GM19025 (cell line): ENCODE measurements around the gene RETREG3.
"Not testable (repeated sequence)": the region's sequence is repeated elsewhere in the genome, so short reads cannot be mapped to it uniquely, and the experiment has no call there.

ENCODE experiments used
- ATAC-seq: cut with Tn5 transposase; IDR thresholded peaks from one replicate; pipeline ENCODE4 v1.9.1; 2021; ENCODE audit warnings: mild to moderate bottlenecking, low read depth, moderate library complexity; ENCODE audit not compliant: unreplicated experiment

Gene RETREG3

GRCh38 chr17:42613699-42614295 lies 4.6 kb upstream of the RETREG3 start:
- ATAC-seq, result no peak

- no peak for ATAC-seq
Measured at GRCh38 chr17:42612013-42612412, 2.8 kb upstream of the RETREG3 start.

- not testable (repeated sequence) for ATAC-seq
Measured at GRCh38 chr17:42609814-42610801, 934 bp upstream of the RETREG3 start.

- peak; percentile 33 for ATAC-seq
Measured at GRCh38 chr17:42608305-42609181, 631 bp downstream of the RETREG3 start.

GRCh38 chr17:42607769-42608168 lies 1.4 kb downstream of the RETREG3 start:
- ATAC-seq, result no peak

GRCh38 chr17:42603318-42603717 lies 5.9 kb downstream of the RETREG3 start:
- no peak for ATAC-seq

GRCh38 chr17:42598905-42599304 lies 10.3 kb downstream of the RETREG3 start:
- ATAC-seq, result no peak

GRCh38 chr17:42596386-42596785 lies 12.8 kb downstream of the RETREG3 start:
- ATAC-seq, result no peak

GRCh38 chr17:42591411-42591810 lies 17.8 kb downstream of the RETREG3 start:
- no peak for ATAC-seq

- ATAC-seq, result no peak
Measured at GRCh38 chr17:42590886-42591285, 18.3 kb downstream of the RETREG3 start.

GRCh38 chr17:42586514-42587230 lies 22.5 kb downstream of the RETREG3 start:
- ATAC-seq, result no peak

GRCh38 chr17:42585353-42585752 lies 23.8 kb downstream of the RETREG3 start:
- no peak for ATAC-seq

- ATAC-seq, result no peak
Measured at GRCh38 chr17:42584880-42585279, 24.3 kb downstream of the RETREG3 start.

- no peak for ATAC-seq
Measured at GRCh38 chr17:42581744-42582270, 27.4 kb downstream of the RETREG3 start.

GRCh38 chr17:42579794-42580551 lies 29.2 kb downstream of the RETREG3 start:
- ATAC-seq, result no peak

GRCh38 chr17:42578282-42578869 lies 30.8 kb downstream of the RETREG3 start:
- ATAC-seq, result peak; percentile 54

- peak; percentile 52 for ATAC-seq
Measured at GRCh38 chr17:42577532-42578281, 31.5 kb downstream of the RETREG3 start, which contains the start of gene PSMC3IP. TSS of gene PSMC3IP (minus strand) at chr17:42577729. CDS start at chr17:42577686, 43 bp downstream.

- no peak for ATAC-seq
Measured at GRCh38 chr17:42577140-42577531, 32.0 kb downstream of the RETREG3 start.
